C4-2B (cell line): ENCODE measurements around the gene DCP1B.

Experiments
- H3K27ac ChIP-seq: fragments of 450-650 bp; 2 replicates; pipeline ENCODE4 v1.5.1; 2017
- ZFX ChIP-seq: fragments of 450-650 bp; IDR thresholded peaks from 2 replicates; pipeline ENCODE4 v1.6.1; 2017
- TF ChIP-seq, protein P1 (sequence below): fragments of 450-650 bp; conservative IDR thresholded peaks from 2 replicates; pipeline ENCODE4 v1.5.1; 2017; ENCODE audit warnings: mild to moderate bottlenecking

The DCP1B gene

DNA sequence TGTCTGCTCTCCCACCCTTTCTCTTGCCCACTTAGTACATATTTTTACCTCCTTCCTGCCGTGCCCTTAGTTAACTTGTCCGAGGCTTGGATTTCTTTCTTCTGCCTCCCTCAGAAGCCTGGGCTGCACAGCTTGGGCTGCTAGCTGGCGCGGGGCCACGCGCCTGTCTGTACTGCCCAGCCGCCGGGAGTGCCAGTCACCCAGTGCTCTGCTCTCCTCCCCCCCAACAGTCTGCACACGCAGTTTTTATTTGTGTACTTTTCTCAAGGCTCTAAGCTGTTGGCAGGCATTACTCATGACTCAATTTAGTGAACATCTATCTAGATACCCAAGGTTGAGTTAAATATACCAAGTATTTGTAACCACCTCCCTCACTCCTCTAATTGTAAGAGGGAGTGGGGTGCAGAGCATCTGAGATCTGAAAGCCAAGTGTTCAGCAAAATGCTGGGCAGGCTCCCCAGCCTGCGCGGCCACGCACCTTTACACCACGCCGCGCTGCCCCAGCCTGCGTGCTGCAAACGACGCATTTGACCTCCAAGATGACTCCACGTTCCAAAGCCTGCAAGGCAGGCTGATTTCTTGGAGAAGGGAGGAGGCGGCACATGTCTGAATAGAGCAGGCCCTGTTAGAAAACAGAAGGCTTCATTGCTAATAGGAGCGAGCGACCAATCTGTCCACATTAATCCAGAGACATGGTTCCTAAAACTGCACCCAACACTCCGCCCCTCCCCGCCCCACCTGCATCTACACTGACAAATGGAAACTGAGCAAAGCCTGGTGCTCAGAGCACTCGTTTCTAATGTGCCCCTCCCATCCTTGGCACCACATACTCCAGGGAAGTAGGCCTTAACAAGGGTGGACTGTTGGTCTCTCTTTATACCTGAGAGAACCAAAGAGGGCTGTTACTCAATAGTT lies 67.6 kb downstream of the DCP1B start:
- peak overlapping the region; percentile 88 for H3K27ac ChIP-seq
- no peak for TF ChIP-seq ZFX
- TF ChIP-seq, protein P1, sequence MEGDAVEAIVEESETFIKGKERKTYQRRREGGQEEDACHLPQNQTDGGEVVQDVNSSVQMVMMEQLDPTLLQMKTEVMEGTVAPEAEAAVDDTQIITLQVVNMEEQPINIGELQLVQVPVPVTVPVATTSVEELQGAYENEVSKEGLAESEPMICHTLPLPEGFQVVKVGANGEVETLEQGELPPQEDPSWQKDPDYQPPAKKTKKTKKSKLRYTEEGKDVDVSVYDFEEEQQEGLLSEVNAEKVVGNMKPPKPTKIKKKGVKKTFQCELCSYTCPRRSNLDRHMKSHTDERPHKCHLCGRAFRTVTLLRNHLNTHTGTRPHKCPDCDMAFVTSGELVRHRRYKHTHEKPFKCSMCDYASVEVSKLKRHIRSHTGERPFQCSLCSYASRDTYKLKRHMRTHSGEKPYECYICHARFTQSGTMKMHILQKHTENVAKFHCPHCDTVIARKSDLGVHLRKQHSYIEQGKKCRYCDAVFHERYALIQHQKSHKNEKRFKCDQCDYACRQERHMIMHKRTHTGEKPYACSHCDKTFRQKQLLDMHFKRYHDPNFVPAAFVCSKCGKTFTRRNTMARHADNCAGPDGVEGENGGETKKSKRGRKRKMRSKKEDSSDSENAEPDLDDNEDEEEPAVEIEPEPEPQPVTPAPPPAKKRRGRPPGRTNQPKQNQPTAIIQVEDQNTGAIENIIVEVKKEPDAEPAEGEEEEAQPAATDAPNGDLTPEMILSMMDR: no peak

DNA sequence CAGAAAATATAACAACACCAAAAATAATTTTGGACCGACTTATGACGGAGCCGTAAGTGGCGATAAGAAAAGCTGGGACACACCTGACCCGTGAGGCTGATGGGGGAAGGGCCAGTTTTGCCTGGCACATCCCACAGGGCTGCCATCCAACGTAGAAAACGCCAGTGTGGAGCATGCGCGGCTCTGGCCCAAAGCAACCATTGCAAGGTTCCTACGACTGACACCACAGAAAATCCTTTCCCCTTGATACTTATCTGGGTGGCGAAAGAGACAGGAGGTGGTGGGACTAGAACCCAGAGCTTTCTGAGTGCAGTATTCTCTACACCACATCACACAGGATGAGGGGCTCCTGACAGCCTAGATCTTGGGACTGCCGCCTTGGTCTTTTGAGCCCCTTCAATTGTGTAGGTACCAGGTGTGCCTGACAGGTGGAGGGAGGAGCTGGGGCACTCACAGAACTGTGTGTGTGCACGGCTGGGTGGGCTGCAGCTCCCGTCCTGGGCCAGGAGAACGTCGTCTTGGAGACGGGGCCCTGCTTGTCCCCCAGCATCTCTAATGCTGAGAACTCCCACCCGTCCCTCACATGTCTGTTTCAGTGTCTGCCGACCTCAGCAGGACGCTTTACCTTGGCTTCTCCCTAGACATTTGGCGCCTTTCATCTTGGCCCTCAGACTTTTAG lies 68.4 kb downstream of the DCP1B start:
- peak overlapping the region; percentile 88 for H3K27ac ChIP-seq

DNA sequence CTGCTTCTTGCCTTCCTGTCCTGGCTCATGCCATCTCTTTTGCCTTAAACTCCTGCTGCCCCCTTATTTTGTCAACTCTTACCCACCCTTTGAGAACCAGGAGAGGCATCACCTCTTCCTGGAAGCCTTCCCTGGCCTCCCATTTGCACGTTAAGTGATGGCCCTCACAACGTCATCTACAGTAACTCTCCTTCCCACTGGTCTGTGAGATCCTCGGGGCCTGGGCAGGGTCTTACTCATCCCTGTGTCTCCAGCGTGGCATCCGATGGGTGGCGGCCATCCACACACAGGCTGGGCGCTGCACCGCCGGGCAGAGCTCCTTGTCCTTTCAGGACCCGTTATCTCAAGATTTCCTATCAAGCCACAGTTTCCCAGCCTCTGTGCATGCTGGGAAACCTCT lies 69.0 kb downstream of the DCP1B start:
- TF ChIP-seq, protein P1: no peak
- TF ChIP-seq ZFX: no peak
- H3K27ac ChIP-seq: peak overlapping the region; percentile 88

More for the DNA sequence above, 68.4 kb downstream of the DCP1B start:
- TF ChIP-seq, protein P1: no peak
- no peak for TF ChIP-seq ZFX

- peak overlapping the region; percentile 88 for H3K27ac ChIP-seq
- no peak for TF ChIP-seq ZFX
- TF ChIP-seq, protein P1: no peak
These were observed 69.4 kb downstream of the DCP1B start for GRCh38 chr12:1934831-1935230.

GRCh38 chr12:1934068-1934467 lies 70.2 kb downstream of the DCP1B start:
- TF ChIP-seq, protein P1: no peak
- TF ChIP-seq ZFX: no peak
- H3K27ac ChIP-seq: no peak overlapping the region

- no peak for TF ChIP-seq ZFX
- TF ChIP-seq, protein P1: no peak
- H3K27ac ChIP-seq: no peak overlapping the region
These were observed 70.8 kb downstream of the DCP1B start for GRCh38 chr12:1933342-1934051.
